Measurements from ENCODE around the gene SPP2.

DNA sequence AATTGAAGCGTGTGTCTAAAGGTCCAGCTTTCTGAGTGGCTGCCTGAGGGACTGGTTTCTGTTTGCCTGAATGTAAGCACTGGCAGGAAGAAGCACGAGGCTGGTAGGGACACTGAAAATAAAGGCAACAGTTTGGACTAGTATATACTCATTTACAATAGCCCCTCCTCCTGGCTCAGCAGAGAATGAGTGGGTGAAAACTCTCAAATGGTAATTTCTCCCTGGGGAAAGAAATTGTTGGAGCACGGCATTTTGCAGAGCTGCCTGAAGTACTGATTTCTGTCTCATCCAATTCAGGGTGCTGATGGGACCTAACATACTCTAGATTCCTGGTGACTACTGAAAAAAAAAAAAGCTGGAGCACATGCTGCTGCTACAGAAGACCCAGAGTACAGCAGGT is 17.3 kb upstream of the SPP2 start:
- TF ChIP-seq, protein P1, sequence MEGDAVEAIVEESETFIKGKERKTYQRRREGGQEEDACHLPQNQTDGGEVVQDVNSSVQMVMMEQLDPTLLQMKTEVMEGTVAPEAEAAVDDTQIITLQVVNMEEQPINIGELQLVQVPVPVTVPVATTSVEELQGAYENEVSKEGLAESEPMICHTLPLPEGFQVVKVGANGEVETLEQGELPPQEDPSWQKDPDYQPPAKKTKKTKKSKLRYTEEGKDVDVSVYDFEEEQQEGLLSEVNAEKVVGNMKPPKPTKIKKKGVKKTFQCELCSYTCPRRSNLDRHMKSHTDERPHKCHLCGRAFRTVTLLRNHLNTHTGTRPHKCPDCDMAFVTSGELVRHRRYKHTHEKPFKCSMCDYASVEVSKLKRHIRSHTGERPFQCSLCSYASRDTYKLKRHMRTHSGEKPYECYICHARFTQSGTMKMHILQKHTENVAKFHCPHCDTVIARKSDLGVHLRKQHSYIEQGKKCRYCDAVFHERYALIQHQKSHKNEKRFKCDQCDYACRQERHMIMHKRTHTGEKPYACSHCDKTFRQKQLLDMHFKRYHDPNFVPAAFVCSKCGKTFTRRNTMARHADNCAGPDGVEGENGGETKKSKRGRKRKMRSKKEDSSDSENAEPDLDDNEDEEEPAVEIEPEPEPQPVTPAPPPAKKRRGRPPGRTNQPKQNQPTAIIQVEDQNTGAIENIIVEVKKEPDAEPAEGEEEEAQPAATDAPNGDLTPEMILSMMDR (IDR thresholded peaks at IDR 0.05), result no peak
- TF ChIP-seq POLR2A (IDR thresholded peaks at IDR 0.05), result no peak
- TF ChIP-seq EP300 (IDR thresholded peaks at IDR 0.05; ENCODE audit: low read depth), result no peak
- no peak for TF ChIP-seq POLR2AphosphoS5 (IDR thresholded peaks at IDR 0.05)
